Endothelial cell of umbilical vein (primary cell): ENCODE data around the gene TXNDC8. TPM values are rescaled to one million over a fixed set of nuclear protein-coding genes. Genes with fewer than 3 reads are reported as not detected.
A peak's percentile ranks its signal among the peaks of the same experiment; 100 is the strongest.

Experiments used
- BruUV-seq: library from RNA; stranded (reverse); fragments of 400-500 nt; replicated peaks from 2 replicates; lab custom pipeline; 2021; lab: Mats Ljungman, UMichigan
- CTCF ChIA-PET: fragments of 300-600, 350-600 bp; sonication (Branson Sonifier 250); formaldehyde crosslinking; loops from one replicate; lab custom pipeline; 2021; ENCODE audit warnings: antibody characterized with exemption, inconsistent platforms; lab: Charles Lee
- POLR2A ChIA-PET: fragments of 300-600, 350-600 bp; sonication (Branson Sonifier 250); formaldehyde crosslinking; loops from one replicate; lab custom pipeline; 2021; ENCODE audit warnings: antibody characterized with exemption, inconsistent platforms; lab: Charles Lee
- DNase-seq: peaks from one replicate; pipeline ENCODE4 v3.0.0-alpha.2; 2011; ENCODE audit warnings: low read depth, low spot score
- FAIRE-seq: peaks from 2 replicates; lab custom pipeline; 2011; peaks lifted over from hg19 to GRCh38; lab: Jason Lieb, UNC
- H2AFZ ChIP-seq: 2 replicates; pipeline ENCODE4 v1.6.0; 2012; ENCODE audit warnings: low read depth, low read length, control low read depth, inconsistent platforms
- H3K27ac ChIP-seq: 2 replicates; pipeline ENCODE4 v1.5.1; 2011; ENCODE audit warnings: low read depth, mild to moderate bottlenecking, control low read depth, low read length, moderate library complexity; ENCODE audit not compliant: insufficient read depth
- H3K27me3 ChIP-seq, 2 experiments: 2 replicates each; pipeline versions ENCODE4 v1.6.0 to v1.6.1; 2011; ENCODE audit warnings: low read length in 2 of 2, mixed read lengths in 1 of 2; ENCODE audit not compliant: control insufficient read depth in 2 of 2, insufficient read depth in 2 of 2
- H3K36me3 ChIP-seq, 2 experiments: 2 replicates in 1 of 2; 3 replicates in 1 of 2; pipeline ENCODE4 v1.5.1; 2011; ENCODE audit warnings: low read length in 2 of 2, mild to moderate bottlenecking in 1 of 2, moderate library complexity in 1 of 2; ENCODE audit not compliant: control insufficient read depth in 2 of 2, insufficient read depth in 2 of 2; ENCODE audit errors: extremely low read depth in 1 of 2
- H3K4me1 ChIP-seq: 3 replicates; pipeline ENCODE4 v1.5.1; 2011; ENCODE audit warnings: mild to moderate bottlenecking, low read length; ENCODE audit not compliant: control insufficient read depth, insufficient read depth; ENCODE audit errors: extremely low read depth
- H3K4me2 ChIP-seq: 2 replicates; pipeline ENCODE4 v1.6.1; 2011; ENCODE audit warnings: low read length, control low read depth, mixed read lengths; ENCODE audit not compliant: insufficient read depth
- H3K4me3 ChIP-seq, 3 experiments: fragments of 200-600 bp in 1 of 3; sonication (generic), shearing (Covaris generic) in 1 of 3; replicated peaks in 1 of 3; 2 replicates each; pipeline ENCODE4 v1.5.1; 2011 to 2016; ENCODE audit warnings: control low read depth in 3 of 3, low read length in 3 of 3, mild to moderate bottlenecking in 2 of 3, inconsistent platforms in 1 of 3, low read depth in 1 of 3, moderate library complexity in 1 of 3; ENCODE audit not compliant: insufficient read depth in 1 of 3
- H3K79me2 ChIP-seq: 2 replicates; pipeline ENCODE4 v1.6.0; 2012; ENCODE audit warnings: low read length, inconsistent platforms; ENCODE audit not compliant: control insufficient read depth, insufficient read depth
- H3K9ac ChIP-seq: replicated peaks from 2 replicates; pipeline ENCODE3; 2011; ENCODE audit warnings: low read length, control low read depth; ENCODE audit not compliant: insufficient read depth; ENCODE audit errors: extremely low read depth
- H3K9me1 ChIP-seq: replicated peaks from 3 replicates; pipeline ENCODE4 v1.6.0; 2011; ENCODE audit warnings: mild to moderate bottlenecking, low read length; ENCODE audit not compliant: control insufficient read depth, insufficient read depth; ENCODE audit errors: extremely low read depth
- H3K9me3 ChIP-seq: replicated peaks from 2 replicates; pipeline ENCODE4 v1.5.1; 2012; ENCODE audit warnings: low read length, inconsistent platforms; ENCODE audit not compliant: control insufficient read depth, insufficient read depth
- H4K20me1 ChIP-seq: replicated peaks from 2 replicates; pipeline ENCODE3; 2011; ENCODE audit warnings: mild to moderate bottlenecking, low read length; ENCODE audit not compliant: control insufficient read depth, insufficient read depth; ENCODE audit errors: extremely low read depth
- CTCF ChIP-seq, 2 donors: IDR thresholded peaks; 1 replicate in 1 of 2; 2 replicates in 1 of 2; pipeline ENCODE4 v1.5.1; 2011; ENCODE audit warnings: low read length in 2 of 2, mild to moderate bottlenecking in 2 of 2, moderate library complexity in 2 of 2, control low read depth in 1 of 2, inconsistent platforms in 1 of 2, low read depth in 1 of 2; ENCODE audit not compliant: insufficient read depth in 1 of 2; ENCODE audit errors: extremely low read depth in 1 of 2
- EZH2 ChIP-seq: IDR thresholded peaks from 2 replicates; pipeline ENCODE4 v1.6.1; 2012; ENCODE audit warnings: borderline replicate concordance, low read depth, mild to moderate bottlenecking, moderate library complexity, low read length, inconsistent platforms; ENCODE audit not compliant: severe bottlenecking
- FOS ChIP-seq: IDR thresholded peaks from 2 replicates; pipeline ENCODE4 v1.6.1; 2011; ENCODE audit warnings: mild to moderate bottlenecking, low read length, moderate library complexity, borderline replicate concordance; ENCODE audit not compliant: insufficient read depth
- GATA2 ChIP-seq: IDR thresholded peaks from 2 replicates; pipeline ENCODE4 v1.7.0; 2011; ENCODE audit warnings: low read depth, mild to moderate bottlenecking, moderate library complexity, mixed read lengths, low read length; ENCODE audit not compliant: insufficient read length, insufficient read depth
- JUN ChIP-seq: IDR thresholded peaks from 2 replicates; pipeline ENCODE4 v1.6.1; 2011; ENCODE audit warnings: borderline replicate concordance, low read depth; ENCODE audit not compliant: insufficient read length, insufficient read depth
- MAX ChIP-seq: IDR thresholded peaks from 2 replicates; pipeline ENCODE4 v1.6.1; 2011; ENCODE audit not compliant: insufficient read depth, insufficient read length
- MYC ChIP-seq: IDR thresholded peaks from one replicate; pipeline ENCODE4 v1.6.1; 2011; ENCODE audit warnings: mild to moderate bottlenecking, low read depth, low read length
- POLR2A ChIP-seq: IDR thresholded peaks from 2 replicates; pipeline ENCODE4 v1.6.1; 2012; ENCODE audit warnings: low read depth, mild to moderate bottlenecking, control low read depth, low read length
- POLR2AphosphoS5 ChIP-seq: IDR thresholded peaks from 2 replicates; pipeline ENCODE4 v1.6.1; 2012; ENCODE audit warnings: low read depth, mild to moderate bottlenecking, control low read depth, low read length, moderate library complexity; ENCODE audit not compliant: insufficient read depth
- dilution Hi-C: fragments of 300-500 bp; cut with MboI; formaldehyde crosslinking; loops from one replicate; pipeline ENCODE4 v1.15.0; 2019; ENCODE audit warnings: low sequenced_read_pairs; ENCODE audit not compliant: extremely low pct_ligation_motif_present
- intact Hi-C: fragments of 100-400 bp; cut with micrococcal nuclease; formaldehyde crosslinking; loops from one replicate; pipeline ENCODE4 v1.10.0; 2022
- polyA plus RNA-seq, 4 experiments: library from polyadenylated mRNA; depleted of rRNA in 3 of 4; stranded (reverse) in 3 of 4; unstranded in 1 of 4; fragments of >200 nt; gene quantifications; 2 replicates each; pipeline versions ENCODE4 v1.2.1 to v1.2.3, GENCODE V29; 2011 to 2012; ENCODE audit warnings: missing spikeins in 1 of 4
- total RNA-seq: library from RNA; stranded (reverse); gene quantifications from 2 replicates; pipeline ENCODE4 v1.2.3, GENCODE V29; 2021

The TXNDC8 gene
- total and polyA plus RNA-seq, 2 donors (not counting 3 experiments of a cell fraction or from before 2014, with no cell fraction given): not detected

GRCh38 chr9:110255034-110255462 lies 82.6 kb downstream of the TXNDC8 start:
- peak overlapping the region; percentile 67 for H3K4me2 ChIP-seq
- H3K79me2 ChIP-seq: peaks cover 61% of the 10 kb centered on the region
- no peaks in the 10 kb centered on the region for H3K27me3 ChIP-seq
- H3K36me3 ChIP-seq: peaks cover 0 to 5% of the 10 kb centered on the region in 2 experiments
- no peaks in the 10 kb centered on the region for H3K9me1 ChIP-seq
- CTCF ChIA-PET: no interaction called here
- H3K27ac ChIP-seq: peak overlapping the region; percentile 2
- POLR2A ChIA-PET: no interaction called here
- no TSS peak for BruUV-seq
- peak overlapping the region; percentile 34 to 93 (median 77) for H3K4me3 ChIP-seq
- TF ChIP-seq JUN: no peak
- no peak for TF ChIP-seq CTCF (IDR thresholded peaks at IDR 0.05; ENCODE audit: extremely low read depth in 1 of 2, insufficient read depth in 1 of 2, low read depth in 1 of 2, low read length in 2 of 2)
- TF ChIP-seq MYC: no peak
- no peak for TF ChIP-seq POLR2A
- TF ChIP-seq MAX: no peak
- no peak for TF ChIP-seq GATA2
- TF ChIP-seq EZH2: no peak
- TF ChIP-seq POLR2AphosphoS5: no peak
- TF ChIP-seq FOS: no peak
- intact Hi-C loops: loop anchor here (5.0 to 10.0 kb wide), 2 partner anchors 190 to 367 kb away; no protein-coding TSS in a partner anchor
- H3K4me1 ChIP-seq: peaks cover 23% of the 10 kb centered on the region
- DNase-seq (peak; percentile 40), FAIRE-seq (no peak)
- H2AFZ ChIP-seq: no peak overlapping the region
- peak overlapping the region; percentile 74 for H3K9ac ChIP-seq
- dilution Hi-C loops: no loop called here
- no peaks in the 10 kb centered on the region for H3K9me3 ChIP-seq
- H4K20me1 ChIP-seq: no peaks in the 10 kb centered on the region
